ENCODE results near the gene CBLC. TPM values are rescaled to one million over a fixed set of nuclear protein-coding genes. Genes with fewer than 3 reads are reported as not detected.

CBLC gene
- total RNA-seq, 2 donors from 2014 or later, result 18.5 to 23.6 TPM

GRCh38 chr19:44757735-44758505 lies 19.8 kb upstream of the CBLC start:
- ATAC-seq (no peak), DNase-seq (peak; percentile 56 to 71 (median 61))
- 58 to 83% methylated on average over 52 to 68 of the region's 68 CpGs for WGBS, 2 donors
- peak in 2 of 3 donors; percentile 28 to 29 for TF ChIP-seq POLR2A (IDR thresholded peaks at IDR 0.05)
- TF ChIP-seq, protein P1, sequence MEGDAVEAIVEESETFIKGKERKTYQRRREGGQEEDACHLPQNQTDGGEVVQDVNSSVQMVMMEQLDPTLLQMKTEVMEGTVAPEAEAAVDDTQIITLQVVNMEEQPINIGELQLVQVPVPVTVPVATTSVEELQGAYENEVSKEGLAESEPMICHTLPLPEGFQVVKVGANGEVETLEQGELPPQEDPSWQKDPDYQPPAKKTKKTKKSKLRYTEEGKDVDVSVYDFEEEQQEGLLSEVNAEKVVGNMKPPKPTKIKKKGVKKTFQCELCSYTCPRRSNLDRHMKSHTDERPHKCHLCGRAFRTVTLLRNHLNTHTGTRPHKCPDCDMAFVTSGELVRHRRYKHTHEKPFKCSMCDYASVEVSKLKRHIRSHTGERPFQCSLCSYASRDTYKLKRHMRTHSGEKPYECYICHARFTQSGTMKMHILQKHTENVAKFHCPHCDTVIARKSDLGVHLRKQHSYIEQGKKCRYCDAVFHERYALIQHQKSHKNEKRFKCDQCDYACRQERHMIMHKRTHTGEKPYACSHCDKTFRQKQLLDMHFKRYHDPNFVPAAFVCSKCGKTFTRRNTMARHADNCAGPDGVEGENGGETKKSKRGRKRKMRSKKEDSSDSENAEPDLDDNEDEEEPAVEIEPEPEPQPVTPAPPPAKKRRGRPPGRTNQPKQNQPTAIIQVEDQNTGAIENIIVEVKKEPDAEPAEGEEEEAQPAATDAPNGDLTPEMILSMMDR (IDR thresholded peaks at IDR 0.05), result peak in 2 of 7 experiments; percentile 10 to 11
- intact Hi-C loops (cut with DNase I), result no loop called here
- Histone ChIP-seq H3K4me1 (peaks cover 41% of the 10 kb centered on the region), H3K36me3 (replicated peaks in 1 of 2; ENCODE audit: insufficient read depth in 1 of 2, low read depth in 2 of 2) (peaks cover 0 to 10% of the 10 kb centered on the region in 2 donors), H3K4me3 (no peak overlapping the region), H3K27me3 (no peaks in the 10 kb centered on the region), H3K27ac (peak overlapping the region; percentile 63 to 98 (median 92)), H3K9me3 (no peaks in the 10 kb centered on the region)

GRCh38 chr19:44758596-44758995 lies 19.1 kb upstream of the CBLC start:
- H3K4me1 ChIP-seq, result peaks cover 35% of the 10 kb centered on the region
- peak overlapping the region; percentile 5 to 98 (median 60) for H3K27ac ChIP-seq
- no peaks in the 10 kb centered on the region for H3K27me3 ChIP-seq
- no peak overlapping the region for H3K4me3 ChIP-seq
- intact Hi-C loops (cut with DNase I), result no loop called here
- DNase-seq, result no peak
- TF ChIP-seq POLR2A (IDR thresholded peaks at IDR 0.05), result no peak
- TF ChIP-seq, protein P1 (IDR thresholded peaks at IDR 0.05), result no peak
- no peak for ATAC-seq
- no peaks in the 10 kb centered on the region for H3K9me3 ChIP-seq
- 65 to 74% methylated on average over 7 to 8 of the region's 9 CpGs for WGBS, 2 donors
- H3K36me3 ChIP-seq (replicated peaks in 1 of 2; ENCODE audit: insufficient read depth in 1 of 2, low read depth in 2 of 2), result peaks cover 0 to 10% of the 10 kb centered on the region in 2 donors

- intact Hi-C loops (cut with DNase I), result no loop called here
Observed at GRCh38 chr19:44759083-44759804, 18.4 kb upstream of the CBLC start.

GRCh38 chr19:44762038-44762437 lies 15.7 kb upstream of the CBLC start:
- intact Hi-C loops (cut with DNase I), result loop anchor here (5.0 kb wide), 1 partner anchor 35 kb away; no protein-coding TSS in a partner anchor
- ATAC-seq, result no peak
- no peak overlapping the region for H3K27ac ChIP-seq
- peaks cover 0 to 10% of the 10 kb centered on the region in 2 donors for H3K36me3 ChIP-seq (replicated peaks in 1 of 2; ENCODE audit: insufficient read depth in 1 of 2, low read depth in 2 of 2)
- WGBS, 2 donors, result 90 to 93% methylated on average over 8 of the region's 8 CpGs
- no peak for DNase-seq
- H3K4me3 ChIP-seq, result no peak overlapping the region
- no peaks in the 10 kb centered on the region for H3K9me3 ChIP-seq
- peaks cover 2% of the 10 kb centered on the region for H3K4me1 ChIP-seq
- H3K27me3 ChIP-seq, result no peaks in the 10 kb centered on the region
- TF ChIP-seq, protein P1 (IDR thresholded peaks at IDR 0.05), result no peak
- no peak for TF ChIP-seq POLR2A (IDR thresholded peaks at IDR 0.05)

More at GRCh38 chr19:44759083-44759804, 18.4 kb upstream of the CBLC start:
- TF ChIP-seq, protein P1 (IDR thresholded peaks at IDR 0.05), result no peak
- Histone ChIP-seq H3K27me3 (no peaks in the 10 kb centered on the region), H3K4me3 (no peak overlapping the region), H3K4me1 (peaks cover 30% of the 10 kb centered on the region), H3K9me3 (no peaks in the 10 kb centered on the region), H3K36me3 (replicated peaks in 1 of 2; ENCODE audit: insufficient read depth in 1 of 2, low read depth in 2 of 2) (peaks cover 0 to 10% of the 10 kb centered on the region in 2 donors), H3K27ac (peak overlapping the region in 1 of 4 donors; percentile 5)
- 78 to 84% methylated on average over 6 to 10 of the region's 10 CpGs for WGBS, 2 donors
- DNase-seq (no peak), ATAC-seq (no peak)
